LNCAP (cell line): ENCODE data around the gene PSMC1.

Experiments used
- CTCF ChIP-seq: fragments of 450-650 bp; IDR thresholded peaks from 2 replicates; pipeline ENCODE4 v1.5.1; 2017; ENCODE audit warnings: mild to moderate bottlenecking

Gene PSMC1

GRCh38 chr14:90256354-90257131 is at the start of gene PSMC1:
PSMC1 (plus strand) TSS chr14:90256553; CDS start chr14:90256598, 45 bp downstream.
- no peak for TF ChIP-seq CTCF

GRCh38 chr14:90213099-90213748 is 43.1 kb upstream of the PSMC1 start:
- no peak for TF ChIP-seq CTCF

GRCh38 chr14:90228478-90228877 is 27.9 kb upstream of the PSMC1 start:
- no peak for TF ChIP-seq CTCF

GRCh38 chr14:90235179-90235976 is 21.0 kb upstream of the PSMC1 start:
- TF ChIP-seq CTCF: peak; percentile 93

GRCh38 chr14:90239139-90239538 is 17.2 kb upstream of the PSMC1 start:
- no peak for TF ChIP-seq CTCF

- no peak for TF ChIP-seq CTCF
Measured at GRCh38 chr14:90242444-90242843, 13.9 kb upstream of the PSMC1 start.

- no peak for TF ChIP-seq CTCF
Measured at GRCh38 chr14:90246936-90247335, 9.4 kb upstream of the PSMC1 start.
